Fibroblast of lung (primary cell): ENCODE results near the gene HIBCH.

Experiments
- CTCF ChIP-seq, 2 donors: IDR thresholded peaks in 1 of 2; conservative IDR thresholded peaks in 1 of 2; 1 replicate in 1 of 2; 2 replicates in 1 of 2; pipeline ENCODE4 v1.5.1; 2011 to 2012; ENCODE audit warnings: low read length in 2 of 2, control low read depth in 1 of 2, inconsistent platforms in 1 of 2, low read depth in 1 of 2, mild to moderate bottlenecking in 1 of 2
- EZH2 ChIP-seq: IDR thresholded peaks from 2 replicates; pipeline ENCODE4 v1.5.1; 2012; ENCODE audit warnings: low read length, control low read depth, mild to moderate bottlenecking; ENCODE audit errors: missing control alignments

GRCh38 chr2:190185380-190185779 is 134.2 kb downstream of the HIBCH start:
- TF ChIP-seq CTCF (conservative IDR thresholded peaks at IDR 0.05 in 1 of 2, IDR thresholded peaks at IDR 0.05 in 1 of 2; ENCODE audit: low read depth in 1 of 2, low read length in 2 of 2): no peak
- no peak for TF ChIP-seq EZH2
